ENCODE results near the gene MAPK1IP1L.

GRCh38 chr14:55099756-55100155 lies 48.3 kb downstream of the MAPK1IP1L start:
- no peak for TF ChIP-seq CTCF (IDR thresholded peaks at IDR 0.05 in 4 of 5, conservative IDR thresholded peaks at IDR 0.05 in 1 of 5)
- no peak for TF ChIP-seq POLR2A (IDR thresholded peaks at IDR 0.05)

All from gastrocnemius medialis (tissue), 4 donors.